ENCODE data around the gene FOXP1. TPM values are rescaled to one million over a fixed set of nuclear protein-coding genes. Genes with fewer than 3 reads are reported as not detected.

The FOXP1 gene
- polyA plus RNA-seq, 3 donors = 32.9 to 35.0 (median 33.3) TPM

DNA sequence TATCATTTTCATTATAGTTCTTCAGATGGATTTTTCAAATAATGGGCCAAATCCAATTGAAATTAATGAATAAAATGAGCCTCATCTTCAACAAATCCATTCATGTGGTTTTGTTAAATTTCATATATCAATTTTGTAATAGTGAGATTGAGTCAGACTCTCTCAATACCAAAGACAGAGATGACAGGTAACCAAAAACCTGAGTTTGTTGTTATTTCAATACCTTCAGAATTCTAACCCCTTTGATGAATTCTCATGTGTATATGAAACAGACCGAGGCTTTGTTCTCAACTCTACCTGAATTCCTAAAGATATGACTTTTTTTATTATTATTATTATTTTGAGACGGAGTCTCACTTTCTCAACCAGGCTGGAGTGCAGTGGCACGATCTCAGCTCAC lies 92.8 kb downstream of the FOXP1 start:
- no peak for DNase-seq (ENCODE audit: low read depth in 3 of 3, low spot score in 2 of 3)

DNA sequence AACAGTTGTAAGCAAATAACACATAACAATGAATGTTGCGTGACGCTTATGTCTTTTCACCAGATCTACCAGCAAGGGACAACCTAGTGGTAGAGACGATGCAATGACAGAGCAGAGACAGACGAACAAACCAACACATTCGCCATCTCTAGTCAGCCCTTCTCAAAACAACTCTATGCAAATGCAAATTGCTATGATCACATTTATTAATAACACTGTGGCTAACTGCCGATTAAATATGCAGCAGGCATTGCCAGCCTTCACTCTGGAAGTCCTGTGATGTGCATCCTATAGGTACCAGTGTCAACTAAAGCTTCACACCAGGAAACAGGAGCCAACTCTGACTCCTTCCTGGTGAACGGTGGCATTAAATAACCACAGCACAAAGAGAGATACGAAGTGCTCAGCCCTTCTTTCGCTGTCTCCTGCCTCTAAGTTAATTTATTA lies 94.2 kb downstream of the FOXP1 start:
- no peak for DNase-seq (ENCODE audit: low read depth in 3 of 3, low spot score in 2 of 3)

DNA sequence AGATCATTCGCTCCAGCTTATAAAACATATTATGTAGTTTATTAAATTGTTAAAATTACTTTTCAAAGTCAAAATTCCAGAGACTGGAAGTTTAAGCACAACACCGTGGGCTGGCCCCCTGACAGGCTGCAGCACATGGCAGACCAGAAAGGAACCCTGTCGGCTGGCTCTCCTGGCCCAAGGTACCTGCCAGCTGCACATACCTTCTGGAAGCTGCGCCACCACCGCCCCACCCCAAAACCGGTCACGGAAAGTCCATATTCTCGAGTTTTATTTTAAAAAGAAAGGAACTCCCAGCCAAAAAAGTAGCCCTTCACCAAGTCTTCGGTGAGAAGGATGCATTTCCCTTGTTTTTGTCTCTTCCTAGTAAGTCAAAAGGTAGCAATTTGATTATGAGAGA lies 94.6 kb downstream of the FOXP1 start:
- no peak for DNase-seq (ENCODE audit: low read depth in 3 of 3, low spot score in 2 of 3)

DNA sequence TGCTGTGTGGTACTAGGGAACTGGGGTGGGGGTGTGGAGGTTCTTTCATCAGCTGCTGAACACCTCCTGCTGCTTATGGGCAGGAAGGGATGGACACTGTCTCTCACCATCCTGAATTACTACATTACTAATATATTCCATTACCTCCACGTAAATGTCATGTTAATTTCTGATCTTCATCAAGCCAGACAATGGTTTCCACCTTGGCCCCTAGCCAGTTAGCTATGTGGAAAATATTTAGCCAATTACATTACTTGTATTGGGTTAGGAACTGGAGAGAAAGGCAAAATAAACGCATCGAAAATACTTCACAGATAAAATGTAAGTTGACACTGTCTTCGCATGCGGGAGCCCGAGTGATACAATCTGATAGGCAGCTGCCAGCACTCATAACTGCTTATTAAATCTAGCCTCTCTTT lies 95.1 kb downstream of the FOXP1 start:
- no peak for DNase-seq (ENCODE audit: low read depth in 3 of 3, low spot score in 2 of 3)

DNA sequence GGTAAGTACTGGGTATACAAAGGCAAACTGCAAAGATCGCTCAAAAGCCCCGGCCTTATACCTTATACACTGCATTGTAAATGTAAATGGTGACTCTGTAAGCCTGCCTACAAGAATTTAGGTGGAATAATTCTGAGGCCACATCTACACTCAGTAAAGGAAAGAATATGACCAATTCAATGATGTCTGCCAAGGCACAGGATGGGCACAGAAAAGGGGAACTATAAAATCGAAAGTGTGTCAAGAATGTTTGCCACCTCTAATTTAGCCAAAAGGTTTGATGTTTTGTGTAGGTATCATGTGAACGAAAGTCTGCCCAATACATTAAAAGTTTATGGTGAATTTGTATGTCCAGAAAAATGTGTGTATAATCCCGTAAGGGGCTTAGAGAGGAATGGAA lies 96.1 kb downstream of the FOXP1 start:
- no peak for DNase-seq (ENCODE audit: low read depth in 3 of 3, low spot score in 2 of 3)

DNA sequence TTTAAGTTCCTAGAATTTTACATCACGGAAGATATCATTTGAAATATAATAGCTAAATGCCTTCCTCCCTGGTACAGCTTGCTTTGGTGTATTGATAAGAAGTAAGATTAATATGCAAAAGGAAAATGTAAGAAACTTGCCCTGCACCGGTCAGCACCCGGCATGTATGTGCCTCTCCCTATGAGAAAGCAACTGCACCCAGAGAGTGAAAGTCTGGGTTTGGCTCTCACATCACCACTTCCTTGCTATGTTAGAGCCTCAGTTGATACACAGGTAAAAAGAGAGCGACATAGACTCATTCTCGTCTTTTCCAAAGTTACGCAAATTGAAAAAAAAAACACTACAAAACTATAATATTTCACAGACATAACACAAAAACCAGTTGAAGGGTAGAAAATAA lies 96.7 kb downstream of the FOXP1 start:
- DNase-seq (ENCODE audit: low read depth in 3 of 3, low spot score in 2 of 3) = no peak

DNA sequence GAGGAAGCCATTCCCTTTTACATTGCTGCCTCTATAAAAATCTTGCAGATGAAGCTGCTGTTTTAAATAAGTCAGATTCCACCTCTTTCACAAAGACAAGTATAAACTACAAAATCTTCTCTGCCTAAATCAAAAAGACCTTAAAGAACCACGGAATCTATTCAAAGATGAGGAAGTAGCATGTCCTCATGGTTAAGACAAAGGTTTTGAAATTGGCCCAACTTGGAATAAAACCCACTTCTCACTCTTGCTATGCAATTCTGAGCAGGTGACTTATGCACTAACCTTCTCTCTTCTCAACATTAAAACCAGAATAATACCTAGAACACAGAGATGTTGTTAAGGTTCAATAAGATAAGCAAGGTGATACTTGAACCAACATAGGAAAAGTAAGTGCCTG lies 97.6 kb downstream of the FOXP1 start:
- no peak for DNase-seq (ENCODE audit: low read depth in 3 of 3, low spot score in 2 of 3)

DNA sequence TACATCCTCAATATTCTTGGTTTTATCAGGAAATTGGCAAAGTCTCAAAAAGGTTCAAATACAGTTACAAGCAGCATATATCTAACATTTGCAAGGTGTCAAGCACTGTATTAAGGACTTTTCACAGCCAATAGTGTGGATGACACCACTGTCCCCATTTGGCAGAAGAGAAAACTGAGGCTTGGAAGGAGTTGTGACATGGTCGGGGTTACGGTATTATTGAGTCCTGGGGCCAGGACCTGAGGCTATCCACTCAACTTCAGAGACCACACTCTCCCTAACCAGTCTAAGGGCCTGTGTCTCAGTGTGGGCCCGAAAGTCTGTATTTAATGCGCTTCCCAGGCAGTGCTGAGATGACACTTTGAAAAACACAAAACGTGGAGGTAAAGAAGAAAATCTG lies 99.1 kb downstream of the FOXP1 start:
- no peak for DNase-seq (ENCODE audit: low read depth in 3 of 3, low spot score in 2 of 3)

DNA sequence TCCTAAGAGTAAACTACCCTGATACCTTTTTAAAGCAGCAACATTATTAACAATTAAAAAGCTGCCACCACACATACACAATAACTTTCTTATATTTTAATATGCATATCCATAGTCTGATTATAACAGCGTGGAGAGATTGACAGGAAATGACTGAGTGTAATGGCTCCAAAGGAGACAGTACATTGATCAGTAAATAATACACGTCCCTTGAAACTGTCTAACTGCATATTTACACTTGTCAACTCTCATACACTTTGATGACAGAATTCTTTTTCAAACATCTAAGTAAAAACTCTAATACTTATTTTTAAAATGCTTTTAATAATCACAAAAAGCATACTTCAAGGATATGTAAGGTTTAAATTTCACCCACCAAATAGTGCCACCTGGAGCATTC lies 99.5 kb downstream of the FOXP1 start:
- no peak for DNase-seq (ENCODE audit: low read depth in 3 of 3, low spot score in 2 of 3)

DNA sequence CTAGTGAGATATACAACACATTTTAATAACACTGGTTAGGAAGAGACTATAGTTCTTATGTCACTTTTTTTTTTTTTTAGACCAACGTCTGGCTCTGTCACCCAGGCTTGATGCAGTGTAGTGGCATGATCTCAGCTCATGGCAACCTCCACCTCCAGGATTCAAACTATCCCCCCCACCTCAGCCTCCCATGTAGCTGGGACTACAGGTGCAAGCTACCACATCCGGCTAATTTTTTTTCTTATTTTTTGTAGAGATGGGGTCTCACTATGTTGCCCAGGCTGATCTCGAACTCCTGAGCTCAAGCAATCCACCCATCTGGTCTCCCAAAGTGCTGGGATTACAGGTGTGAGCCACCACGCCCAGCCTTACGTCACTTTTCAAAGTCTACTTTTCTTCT lies 100.8 kb downstream of the FOXP1 start:
- no peak for DNase-seq (ENCODE audit: low read depth in 3 of 3, low spot score in 2 of 3)

DNA sequence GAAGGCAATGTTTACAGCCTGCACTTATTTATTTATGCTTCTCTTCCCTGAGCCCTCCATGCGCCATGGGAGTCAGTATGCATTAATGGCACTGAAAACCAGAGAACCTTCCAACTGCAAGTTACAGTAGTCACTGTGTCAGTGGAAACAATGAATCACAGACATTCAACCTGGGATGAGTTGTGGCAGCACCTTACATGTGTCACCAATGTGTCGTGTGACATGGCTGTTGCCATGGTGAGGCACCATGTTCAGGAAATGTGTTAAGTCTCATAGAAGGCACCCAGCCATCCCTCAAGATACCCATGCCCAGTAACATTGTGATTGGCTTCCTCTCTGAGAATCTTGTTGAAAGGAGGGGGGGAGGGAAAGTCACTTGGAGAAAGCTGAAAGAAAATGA lies 105.0 kb downstream of the FOXP1 start:
- no peak for DNase-seq (ENCODE audit: low read depth in 3 of 3, low spot score in 2 of 3)

DNA sequence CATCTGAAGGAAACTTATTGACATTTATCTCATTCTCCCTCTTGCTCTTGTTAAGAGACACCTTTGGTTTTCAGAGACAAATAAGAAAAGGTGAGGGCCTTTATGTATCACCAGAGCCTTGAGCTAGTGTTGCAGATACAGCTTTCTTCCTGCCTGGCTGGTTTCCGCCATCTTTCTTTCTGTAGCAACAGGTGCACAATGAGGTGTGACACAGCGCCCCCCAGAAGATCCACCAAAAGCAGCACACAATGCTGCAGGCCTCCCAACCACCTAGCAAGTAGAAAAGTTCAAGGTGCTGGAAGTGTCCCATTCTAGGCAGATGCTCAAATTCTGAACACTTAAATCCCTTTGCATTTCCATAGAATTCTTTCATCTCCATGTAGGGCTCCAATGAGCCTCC lies 106.6 kb downstream of the FOXP1 start:
- no peak for DNase-seq (ENCODE audit: low read depth in 3 of 3, low spot score in 2 of 3)

DNA sequence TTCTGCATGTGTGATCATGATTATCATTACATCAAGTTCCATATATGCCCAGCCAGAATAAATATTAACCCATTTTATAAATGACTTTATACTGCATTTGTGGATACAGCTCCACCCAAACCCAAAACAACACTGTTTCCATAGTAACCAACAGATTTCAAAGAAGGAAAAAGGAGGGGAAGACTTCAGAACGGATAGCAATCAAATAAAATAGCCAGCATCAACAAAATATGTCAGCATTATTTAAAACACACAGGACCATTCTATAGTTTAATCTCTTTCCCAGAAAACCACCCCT lies 114.4 kb downstream of the FOXP1 start:
- DNase-seq (ENCODE audit: low read depth in 3 of 3, low spot score in 2 of 3) = no peak

DNA sequence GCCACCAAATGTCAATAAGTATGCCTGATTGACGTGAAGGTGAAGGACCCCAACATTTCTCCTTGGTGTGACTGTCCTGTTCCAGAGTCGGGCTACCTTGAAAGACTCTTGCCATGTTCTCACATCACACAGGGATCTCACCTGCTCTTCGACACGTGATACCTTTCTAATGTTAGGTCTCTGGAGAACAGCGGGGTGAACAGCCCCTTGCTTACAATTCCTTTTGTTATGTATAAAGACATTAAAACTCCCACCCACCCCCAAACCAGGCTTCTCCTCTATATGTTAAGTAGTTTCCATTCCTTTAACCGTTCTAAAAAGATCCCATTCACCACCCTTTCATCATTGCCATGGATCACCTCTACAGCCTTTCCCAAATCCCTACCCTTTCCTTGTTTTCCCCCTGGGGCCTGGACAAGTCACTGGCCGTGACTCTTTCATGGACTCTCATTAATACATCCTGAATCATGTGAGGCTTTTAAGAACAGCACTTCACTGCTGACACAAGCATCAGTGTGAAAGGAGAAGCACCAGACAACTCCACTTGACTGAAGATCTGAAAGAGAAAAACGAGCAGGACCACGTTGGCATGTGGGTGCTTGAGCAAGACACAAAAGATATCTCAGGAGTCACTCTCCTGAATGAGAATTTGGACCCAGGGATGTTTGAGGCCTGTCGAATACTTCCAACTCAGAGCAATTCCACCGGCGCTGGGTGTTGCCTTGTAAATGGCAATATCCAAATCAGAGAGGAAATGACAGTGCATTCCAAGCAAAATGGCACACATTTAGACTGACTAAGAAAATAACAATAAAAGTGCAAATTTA lies 115.0 kb downstream of the FOXP1 start:
- DNase-seq (ENCODE audit: low read depth in 3 of 3, low spot score in 2 of 3) = no peak

DNA sequence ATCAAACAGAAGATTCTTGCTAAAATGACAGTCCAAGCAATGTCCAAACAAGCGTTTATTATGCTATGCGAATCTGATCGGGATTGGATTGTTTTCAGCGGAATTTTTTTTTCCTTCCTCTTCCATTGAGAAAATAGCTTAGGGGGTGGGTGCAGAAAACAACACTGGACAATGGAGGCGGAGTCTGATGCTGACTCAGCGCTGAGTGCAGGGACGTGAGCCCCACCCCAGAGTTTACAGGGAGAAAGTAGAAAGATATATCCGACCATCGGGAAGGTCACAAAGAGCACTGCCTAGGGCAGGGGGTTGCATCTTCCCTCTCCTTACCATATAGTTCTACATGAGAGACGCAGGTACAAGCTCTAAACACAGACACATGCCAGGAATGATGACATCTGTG lies 117.0 kb downstream of the FOXP1 start:
- DNase-seq (ENCODE audit: low read depth in 3 of 3, low spot score in 2 of 3) = no peak

DNA sequence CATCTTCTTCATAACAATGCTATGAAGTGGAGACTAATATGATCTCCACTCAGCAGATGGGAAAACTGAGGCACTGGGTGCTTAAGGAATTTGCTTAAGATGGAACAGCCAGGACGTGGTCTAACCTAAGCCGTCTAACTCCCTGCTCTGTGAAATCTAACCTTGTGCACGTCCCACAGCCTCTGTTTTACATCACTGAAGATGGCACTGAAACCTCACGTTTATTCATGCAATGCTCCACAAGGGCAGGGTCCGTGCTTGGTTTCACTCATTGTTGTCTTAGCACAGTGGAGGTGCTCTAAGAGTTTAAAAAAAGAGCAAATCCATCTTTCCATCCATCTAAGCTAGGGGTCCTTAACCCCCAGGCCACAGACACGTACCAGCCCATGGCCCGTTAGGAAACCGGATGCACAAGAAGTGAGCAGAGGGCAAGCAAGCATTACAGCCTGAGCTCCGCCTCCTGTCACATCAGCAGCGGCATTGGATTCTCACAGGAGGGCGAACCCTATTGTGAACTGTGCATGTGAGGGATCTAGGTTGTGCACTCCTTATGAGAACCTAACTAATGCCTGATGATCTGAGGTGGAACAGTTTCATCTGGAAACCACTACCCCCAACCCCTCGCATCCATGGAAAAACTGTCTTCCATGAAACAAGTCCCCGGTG lies 118.0 kb downstream of the FOXP1 start:
- no peak for DNase-seq (ENCODE audit: low read depth in 3 of 3, low spot score in 2 of 3)

DNA sequence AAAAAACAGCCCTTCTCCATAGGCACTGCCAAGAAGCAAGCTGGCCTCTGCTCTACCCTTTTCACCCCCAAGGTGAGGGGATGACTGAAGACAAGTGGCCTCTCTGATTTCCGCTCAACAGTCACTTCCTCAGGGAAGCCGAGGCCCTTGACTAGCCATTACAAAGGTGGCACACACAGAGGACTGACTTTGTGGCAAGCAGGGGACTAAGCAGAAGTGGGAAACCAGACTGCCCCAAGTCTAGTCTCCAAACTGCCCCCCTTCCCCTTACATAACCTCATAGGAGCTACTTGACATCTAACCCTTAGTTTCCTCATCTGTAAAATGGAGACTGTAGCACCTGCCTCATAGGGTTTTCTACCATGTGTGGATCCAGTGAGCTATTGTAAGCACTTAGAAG lies 118.9 kb downstream of the FOXP1 start:
- no peak for DNase-seq (ENCODE audit: low read depth in 3 of 3, low spot score in 2 of 3)

DNA sequence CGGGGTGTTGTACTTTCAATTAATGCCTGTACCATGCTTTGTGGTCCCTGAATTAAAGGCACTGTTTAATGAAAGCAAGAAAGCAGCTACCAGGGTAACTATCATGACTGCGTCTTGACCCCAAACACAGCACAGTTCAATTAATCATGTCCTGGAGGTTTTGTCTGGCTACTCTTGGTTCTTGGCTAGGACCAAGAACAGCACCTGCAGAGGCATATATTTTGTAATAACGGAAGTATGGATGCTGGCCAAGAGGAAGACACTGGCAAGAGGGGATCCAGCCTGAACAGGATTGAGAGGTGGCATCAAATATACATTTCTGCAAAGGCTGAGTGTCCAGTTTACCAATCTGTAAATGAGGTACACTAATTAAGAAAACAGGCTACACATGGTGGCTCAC lies 119.9 kb downstream of the FOXP1 start:
- no peak for DNase-seq (ENCODE audit: low read depth in 3 of 3, low spot score in 2 of 3)

DNA sequence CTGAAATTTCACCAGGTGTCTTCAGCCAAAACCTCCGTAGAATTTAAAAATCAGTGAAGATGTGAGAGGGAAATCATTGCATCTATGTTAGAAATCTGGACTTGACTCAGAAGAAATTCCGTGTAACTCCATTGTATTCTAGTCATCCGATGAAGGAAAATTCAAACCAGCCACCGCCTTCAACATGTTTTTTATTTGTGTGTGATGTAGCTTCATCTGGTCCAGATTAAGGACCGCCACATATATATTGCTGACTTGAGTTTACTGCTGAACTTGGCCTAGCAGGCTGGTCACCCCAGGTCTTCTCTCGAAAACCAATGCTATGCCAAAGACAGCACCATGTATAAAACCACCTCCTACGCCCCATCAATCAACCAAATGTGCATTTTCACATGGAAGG lies 120.9 kb downstream of the FOXP1 start:
- DNase-seq (ENCODE audit: low read depth in 3 of 3, low spot score in 2 of 3) = no peak

DNA sequence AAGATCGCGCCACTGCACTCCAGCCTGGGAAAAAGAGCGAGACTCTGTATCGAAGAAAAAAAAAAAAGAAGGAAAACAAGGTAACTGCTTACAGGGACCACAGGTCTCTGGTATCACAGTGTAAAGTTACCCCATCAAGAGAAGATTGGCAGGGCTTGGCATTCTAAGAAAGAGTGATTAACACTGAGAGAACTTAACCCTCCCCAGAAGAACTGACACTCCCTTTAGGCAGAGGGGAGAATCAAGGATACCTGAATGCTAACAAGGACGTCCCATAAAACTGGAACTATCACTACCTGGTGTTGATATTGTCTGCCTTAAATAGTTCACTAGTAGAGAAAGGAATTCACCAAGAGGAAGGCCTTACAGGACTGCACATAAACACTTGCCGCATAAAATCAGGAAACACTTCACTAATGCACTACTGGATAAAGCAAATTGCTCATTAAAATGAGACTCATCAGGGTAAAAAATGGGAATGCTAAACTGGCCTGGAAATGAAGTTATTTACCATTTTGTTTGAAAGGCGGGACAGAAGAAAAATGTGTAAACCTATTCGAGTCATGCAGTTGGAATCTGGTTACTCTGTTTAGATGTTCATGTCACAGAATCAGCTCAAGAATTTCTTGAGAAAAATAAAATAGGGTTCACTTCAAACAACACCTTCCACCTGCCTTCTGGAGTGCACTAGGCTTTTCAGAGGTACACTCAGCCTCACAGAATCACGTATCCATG lies 121.6 kb downstream of the FOXP1 start:
- DNase-seq (ENCODE audit: low read depth in 3 of 3, low spot score in 2 of 3) = no peak

DNA sequence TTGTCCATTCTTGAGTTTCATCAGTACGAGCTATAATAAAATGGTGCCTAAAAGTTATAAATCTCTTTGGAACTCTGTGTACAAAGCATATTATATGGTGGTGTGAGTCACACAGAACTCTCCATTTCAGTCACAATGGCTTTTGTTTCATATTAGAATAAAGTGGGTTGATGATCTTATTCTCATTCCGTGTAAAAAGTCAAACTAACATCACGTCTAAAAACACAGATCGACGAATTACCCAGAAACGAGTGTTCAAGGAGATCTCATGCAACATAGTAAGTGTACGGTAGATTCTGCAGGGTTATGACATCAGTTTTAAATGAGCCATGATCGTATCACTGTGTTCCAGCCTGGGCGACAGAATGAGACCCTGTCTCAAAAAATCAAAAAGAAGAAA lies 122.4 kb downstream of the FOXP1 start:
- no peak for DNase-seq (ENCODE audit: low read depth in 3 of 3, low spot score in 2 of 3)

DNA sequence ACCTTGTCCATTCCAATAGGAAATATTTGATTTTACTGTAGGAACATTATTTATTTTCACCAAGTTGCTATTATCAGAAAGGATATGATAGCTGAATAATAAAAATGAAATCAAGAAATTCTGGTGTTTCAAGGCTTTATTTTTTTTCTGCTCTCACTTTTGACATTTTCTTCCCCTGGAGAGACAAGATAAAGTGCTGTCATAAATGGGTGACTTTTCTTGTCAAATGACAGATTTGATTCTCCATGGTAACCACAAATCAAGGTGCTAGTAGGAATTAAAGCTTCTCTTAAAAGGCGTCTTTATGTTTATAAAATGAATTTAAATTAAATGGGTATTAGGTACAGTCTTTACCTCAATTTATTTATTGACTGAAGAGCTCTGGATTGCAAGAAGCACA lies 124.6 kb downstream of the FOXP1 start:
- DNase-seq (ENCODE audit: low read depth in 3 of 3, low spot score in 2 of 3) = no peak

Measured in right renal cortex interstitium (tissue), 3 donors.